ENCODE measurements around the gene KLHL29.
A peak's percentile ranks its signal among the peaks of the same experiment; 100 is the strongest.

Gene KLHL29

GRCh38 chr2:23622466-23622865 is 237.5 kb downstream of the KLHL29 start:
- Histone ChIP-seq H3K4me3 (ENCODE audit: low read length, poor library complexity, severe bottlenecking) (no peak overlapping the region), H3K4me1 (ENCODE audit: insufficient read depth, low read length, poor library complexity, severe bottlenecking) (no peaks in the 10 kb centered on the region), H3K79me2 (ENCODE audit: insufficient read depth, low read length) (no peaks in the 10 kb centered on the region), H3K9ac (ENCODE audit: low read depth, low read length, poor library complexity, severe bottlenecking) (no peak overlapping the region), H3K9me3 (ENCODE audit: insufficient read depth, low read depth, low read length) (peaks cover 8% of the 10 kb centered on the region; the same call in 1 of the 2 replicates), H2AFZ (ENCODE audit: low read length) (no peak overlapping the region), H3F3A (ENCODE audit: low read depth) (no peaks in the 10 kb centered on the region), H3K4me2 (ENCODE audit: low read depth, low read length, poor library complexity, severe bottlenecking) (no peak overlapping the region), H3K9me2 (replicated peaks; ENCODE audit: low read depth, low read length) (no peaks in the 10 kb centered on the region), H3K36me3 (ENCODE audit: insufficient read depth, low read length) (no peaks in the 10 kb centered on the region), H3K27me3 (ENCODE audit: insufficient read depth, low read length, poor library complexity, severe bottlenecking) (no peaks in the 10 kb centered on the region), H4K20me1 (ENCODE audit: insufficient read depth, low read length, poor library complexity, severe bottlenecking) (no peaks in the 10 kb centered on the region)
- TF ChIP-seq, protein P1, sequence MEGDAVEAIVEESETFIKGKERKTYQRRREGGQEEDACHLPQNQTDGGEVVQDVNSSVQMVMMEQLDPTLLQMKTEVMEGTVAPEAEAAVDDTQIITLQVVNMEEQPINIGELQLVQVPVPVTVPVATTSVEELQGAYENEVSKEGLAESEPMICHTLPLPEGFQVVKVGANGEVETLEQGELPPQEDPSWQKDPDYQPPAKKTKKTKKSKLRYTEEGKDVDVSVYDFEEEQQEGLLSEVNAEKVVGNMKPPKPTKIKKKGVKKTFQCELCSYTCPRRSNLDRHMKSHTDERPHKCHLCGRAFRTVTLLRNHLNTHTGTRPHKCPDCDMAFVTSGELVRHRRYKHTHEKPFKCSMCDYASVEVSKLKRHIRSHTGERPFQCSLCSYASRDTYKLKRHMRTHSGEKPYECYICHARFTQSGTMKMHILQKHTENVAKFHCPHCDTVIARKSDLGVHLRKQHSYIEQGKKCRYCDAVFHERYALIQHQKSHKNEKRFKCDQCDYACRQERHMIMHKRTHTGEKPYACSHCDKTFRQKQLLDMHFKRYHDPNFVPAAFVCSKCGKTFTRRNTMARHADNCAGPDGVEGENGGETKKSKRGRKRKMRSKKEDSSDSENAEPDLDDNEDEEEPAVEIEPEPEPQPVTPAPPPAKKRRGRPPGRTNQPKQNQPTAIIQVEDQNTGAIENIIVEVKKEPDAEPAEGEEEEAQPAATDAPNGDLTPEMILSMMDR (conservative IDR thresholded peaks at IDR 0.05; ENCODE audit: low read length): no peak
- TF ChIP-seq EZH2phosphoT487 (IDR thresholded peaks at IDR 0.05; ENCODE audit: borderline replicate concordance): no peak

- TF ChIP-seq, protein P1 (conservative IDR thresholded peaks at IDR 0.05; ENCODE audit: low read length): no peak
- TF ChIP-seq EZH2phosphoT487 (IDR thresholded peaks at IDR 0.05; ENCODE audit: borderline replicate concordance): no peak
- Histone ChIP-seq H3K36me3 (ENCODE audit: insufficient read depth, low read length) (no peaks in the 10 kb centered on the region), H3K79me2 (ENCODE audit: insufficient read depth, low read length) (no peaks in the 10 kb centered on the region), H2AFZ (ENCODE audit: low read length) (no peak overlapping the region), H3K4me2 (ENCODE audit: low read depth, low read length, poor library complexity, severe bottlenecking) (no peak overlapping the region), H3K9ac (ENCODE audit: low read depth, low read length, poor library complexity, severe bottlenecking) (no peak overlapping the region), H3K9me2 (replicated peaks; ENCODE audit: low read depth, low read length) (no peaks in the 10 kb centered on the region), H3K9me3 (ENCODE audit: insufficient read depth, low read depth, low read length) (peaks cover 8% of the 10 kb centered on the region; the same call in 1 of the 2 replicates), H3K27me3 (ENCODE audit: insufficient read depth, low read length, poor library complexity, severe bottlenecking) (no peaks in the 10 kb centered on the region), H3K4me3 (ENCODE audit: low read length, poor library complexity, severe bottlenecking) (no peak overlapping the region), H4K20me1 (ENCODE audit: insufficient read depth, low read length, poor library complexity, severe bottlenecking) (no peaks in the 10 kb centered on the region), H3F3A (ENCODE audit: low read depth) (no peaks in the 10 kb centered on the region), H3K4me1 (ENCODE audit: insufficient read depth, low read length, poor library complexity, severe bottlenecking) (no peaks in the 10 kb centered on the region)
Measured at GRCh38 chr2:23622966-23623675, 238.1 kb downstream of the KLHL29 start.

- no peak overlapping the region for H3K9ac ChIP-seq (ENCODE audit: low read depth, low read length, poor library complexity, severe bottlenecking)
- H3K27me3 ChIP-seq (ENCODE audit: insufficient read depth, low read length, poor library complexity, severe bottlenecking): no peaks in the 10 kb centered on the region
- H3K4me1 ChIP-seq (ENCODE audit: insufficient read depth, low read length, poor library complexity, severe bottlenecking): no peaks in the 10 kb centered on the region
- H3F3A ChIP-seq (ENCODE audit: low read depth): no peaks in the 10 kb centered on the region
- H3K4me3 ChIP-seq (ENCODE audit: low read length, poor library complexity, severe bottlenecking): no peak overlapping the region
- H3K9me2 ChIP-seq (replicated peaks; ENCODE audit: low read depth, low read length): no peaks in the 10 kb centered on the region
- H3K4me2 ChIP-seq (ENCODE audit: low read depth, low read length, poor library complexity, severe bottlenecking): no peak overlapping the region
- H3K9me3 ChIP-seq (ENCODE audit: insufficient read depth, low read depth, low read length): peaks cover 8% of the 10 kb centered on the region; the same call in 1 of the 2 replicates
- no peaks in the 10 kb centered on the region for H4K20me1 ChIP-seq (ENCODE audit: insufficient read depth, low read length, poor library complexity, severe bottlenecking)
- TF ChIP-seq EZH2phosphoT487 (IDR thresholded peaks at IDR 0.05; ENCODE audit: borderline replicate concordance): no peak
- TF ChIP-seq, protein P1 (conservative IDR thresholded peaks at IDR 0.05; ENCODE audit: low read length): peak; percentile 59
- H3K36me3 ChIP-seq (ENCODE audit: insufficient read depth, low read length): no peaks in the 10 kb centered on the region
- no peaks in the 10 kb centered on the region for H3K79me2 ChIP-seq (ENCODE audit: insufficient read depth, low read length)
- H2AFZ ChIP-seq (ENCODE audit: low read length): no peak overlapping the region
Measured at GRCh38 chr2:23624378-23624777, 239.4 kb downstream of the KLHL29 start.

Measured in Loucy (cell line).